Hepatic stellate cell (primary cell): ENCODE results near the gene CTAGE9.
"Not testable (repeated sequence)": the region's sequence is repeated elsewhere in the genome, so short reads cannot be mapped to it uniquely, and the experiment has no call there.

Experiments
- DNase-seq: peaks from one replicate; pipeline ENCODE4 v3.0.0; 2011; ENCODE audit warnings: low spot score

Gene CTAGE9, protein sequence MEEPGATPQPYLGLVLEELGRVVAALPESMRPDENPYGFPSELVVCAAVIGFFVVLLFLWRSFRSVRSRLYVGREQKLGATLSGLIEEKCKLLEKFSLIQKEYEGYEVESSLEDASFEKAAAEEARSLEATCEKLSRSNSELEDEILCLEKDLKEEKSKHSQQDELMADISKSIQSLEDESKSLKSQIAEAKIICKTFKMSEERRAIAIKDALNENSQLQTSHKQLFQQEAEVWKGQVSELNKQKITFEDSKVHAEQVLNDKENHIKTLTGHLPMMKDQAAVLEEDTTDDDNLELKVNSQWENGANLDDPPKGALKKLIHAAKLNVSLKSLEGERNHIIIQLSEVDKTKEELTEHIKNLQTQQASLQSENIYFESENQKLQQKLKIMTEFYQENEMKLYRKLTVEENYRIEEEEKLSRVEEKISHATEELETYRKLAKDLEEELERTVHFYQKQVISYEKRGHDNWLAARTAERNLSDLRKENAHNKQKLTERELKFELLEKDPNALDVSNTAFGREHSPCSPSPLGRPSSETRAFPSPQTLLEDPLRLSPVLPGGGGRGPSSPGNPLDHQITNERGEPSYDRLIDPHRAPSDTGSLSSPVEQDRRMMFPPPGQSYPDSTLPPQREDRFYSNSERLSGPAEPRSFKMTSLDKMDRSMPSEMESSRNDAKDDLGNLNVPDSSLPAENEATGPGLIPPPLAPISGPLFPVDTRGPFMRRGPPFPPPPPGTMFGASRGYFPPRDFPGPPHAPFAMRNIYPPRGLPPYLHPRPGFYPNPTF

DNA sequence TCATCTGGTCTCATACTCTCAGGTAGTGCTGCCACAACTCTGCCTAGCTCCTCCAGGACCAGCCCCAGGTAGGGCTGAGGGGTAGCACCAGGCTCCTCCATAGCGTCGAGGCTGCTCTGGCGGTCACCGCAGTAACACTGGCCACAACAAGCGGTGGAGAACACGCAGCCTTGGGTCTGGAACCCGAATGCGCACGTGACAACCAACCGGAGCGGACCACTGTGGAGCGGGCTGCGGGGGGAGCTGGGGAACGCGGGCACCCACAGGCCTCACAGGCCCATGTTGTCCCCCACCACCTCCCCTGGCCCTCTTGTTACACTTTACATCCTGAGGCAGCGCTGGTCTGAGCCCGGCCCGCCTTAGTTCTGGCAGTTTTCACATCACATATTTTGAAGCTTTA lies at the start of gene CTAGE9:
TSS of gene CTAGE9 (minus strand) at position 101 of the 400 bp plus-strand sequence. CDS start at position 101, 0 bp downstream.
- not testable (repeated sequence) for DNase-seq

DNA sequence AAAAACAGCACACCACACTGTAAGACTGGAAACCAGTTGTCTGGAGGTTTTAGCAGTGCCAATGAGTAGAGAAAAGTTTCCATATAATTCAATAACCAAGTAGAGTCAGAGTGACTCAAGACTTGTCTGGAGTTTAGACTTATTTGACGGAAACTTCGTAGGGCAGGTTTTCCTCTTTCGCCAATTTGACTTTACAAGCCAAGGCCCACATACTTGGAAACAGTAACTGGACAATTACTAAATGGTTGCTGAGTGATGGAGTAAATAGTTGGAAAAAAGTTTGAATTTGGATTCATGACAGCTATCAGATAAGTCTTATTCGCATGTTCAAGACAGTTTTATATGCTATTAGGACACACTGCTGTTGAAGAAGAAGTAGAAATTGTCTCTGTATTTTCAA lies 48.1 kb upstream of the CTAGE9 start:
- no peak for DNase-seq

DNA sequence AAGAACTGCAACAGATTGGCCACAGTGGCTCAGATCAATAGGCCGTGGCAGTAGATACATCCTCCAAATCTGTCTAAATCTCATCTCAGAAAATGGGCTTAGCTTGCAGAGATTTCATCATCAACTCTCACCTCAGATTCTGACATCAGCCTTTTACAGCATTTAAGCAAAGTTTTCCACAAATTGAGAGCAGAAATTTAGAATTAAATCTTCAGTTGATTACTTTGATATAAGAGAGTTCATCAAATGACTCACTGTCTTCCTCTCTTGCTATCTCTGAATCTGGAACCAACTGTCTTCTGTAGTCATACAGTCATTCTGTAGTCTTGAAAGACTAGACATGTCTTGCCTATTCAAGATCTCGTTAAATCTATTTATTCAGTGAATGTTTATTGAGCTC lies 45.2 kb upstream of the CTAGE9 start:
- no peak for DNase-seq

DNA sequence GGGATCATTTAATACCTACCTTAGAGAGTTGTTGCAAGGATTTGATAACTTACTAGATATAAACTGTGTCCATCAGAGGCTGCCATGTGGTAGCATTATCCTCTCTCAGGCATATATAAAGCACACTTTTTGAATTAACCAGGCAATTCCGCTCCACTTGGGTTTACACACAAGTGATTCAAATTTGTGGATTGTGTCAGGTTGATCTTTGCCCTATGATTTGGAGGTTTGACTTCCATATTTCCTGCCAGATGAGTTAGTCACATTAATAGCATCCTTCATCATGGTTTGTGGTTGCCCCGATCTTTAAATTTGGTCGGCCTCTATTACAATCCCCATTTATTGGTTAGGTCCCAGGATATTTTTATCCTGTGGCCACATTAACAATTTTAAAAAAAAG lies 44.8 kb upstream of the CTAGE9 start:
- DNase-seq: peak; percentile 33

DNA sequence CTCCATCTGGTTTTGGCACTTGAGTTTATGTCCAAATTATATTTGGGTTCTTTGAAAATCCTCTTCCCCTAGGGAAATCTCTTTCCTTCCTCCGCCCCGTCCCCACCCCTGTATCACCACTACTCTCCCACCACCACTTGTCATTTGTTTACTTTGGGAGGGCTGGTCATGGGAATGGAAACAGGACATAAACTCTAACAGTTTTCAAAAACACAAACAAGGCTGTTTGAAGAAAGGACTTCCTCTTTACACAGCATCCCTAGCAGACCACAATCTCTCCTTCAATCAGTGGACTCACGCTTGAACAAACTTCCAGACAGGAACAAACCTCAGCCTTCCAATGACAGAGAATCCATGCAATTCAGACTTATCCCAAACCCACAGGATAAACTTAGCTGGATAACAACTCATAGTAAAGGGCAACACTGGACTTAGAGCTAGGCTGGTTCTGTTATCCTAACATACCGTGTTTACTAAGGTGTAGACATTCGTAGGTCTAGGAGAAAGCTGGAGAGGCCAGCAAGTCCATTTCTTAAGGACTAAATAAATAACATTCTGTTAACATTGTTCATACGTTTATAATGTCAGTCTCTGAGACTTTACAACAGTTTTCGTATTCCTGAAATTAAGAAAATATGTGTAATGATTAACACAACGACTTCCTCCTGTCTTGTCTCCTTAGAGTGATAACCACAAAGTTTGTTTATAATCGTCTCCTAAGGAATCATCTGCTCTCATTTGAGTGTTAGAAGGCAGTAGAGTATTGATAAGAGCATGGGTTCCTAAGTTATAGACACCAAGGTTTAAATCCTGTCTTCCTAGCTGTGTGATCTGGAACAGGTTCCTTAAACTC lies 44.1 kb upstream of the CTAGE9 start:
- no peak for DNase-seq

DNA sequence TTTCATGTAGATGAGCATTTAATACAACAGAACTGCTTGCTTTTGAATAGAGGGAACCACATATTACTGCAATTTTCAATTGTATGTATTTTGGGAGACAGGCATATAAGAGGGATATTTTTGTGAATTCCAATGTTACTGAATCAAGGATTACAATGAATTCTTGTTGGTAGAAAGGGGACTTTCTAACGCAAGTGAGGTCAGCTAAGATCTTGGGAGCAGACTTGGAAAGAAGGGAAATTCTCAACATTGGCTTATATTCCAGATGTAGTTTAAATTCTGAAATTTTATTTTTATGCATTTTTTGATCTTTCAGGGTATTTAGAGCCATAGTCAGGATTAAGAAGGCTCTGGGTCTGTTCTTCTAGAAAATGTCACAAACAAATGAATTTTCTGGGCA lies 43.3 kb upstream of the CTAGE9 start:
- DNase-seq: no peak

DNA sequence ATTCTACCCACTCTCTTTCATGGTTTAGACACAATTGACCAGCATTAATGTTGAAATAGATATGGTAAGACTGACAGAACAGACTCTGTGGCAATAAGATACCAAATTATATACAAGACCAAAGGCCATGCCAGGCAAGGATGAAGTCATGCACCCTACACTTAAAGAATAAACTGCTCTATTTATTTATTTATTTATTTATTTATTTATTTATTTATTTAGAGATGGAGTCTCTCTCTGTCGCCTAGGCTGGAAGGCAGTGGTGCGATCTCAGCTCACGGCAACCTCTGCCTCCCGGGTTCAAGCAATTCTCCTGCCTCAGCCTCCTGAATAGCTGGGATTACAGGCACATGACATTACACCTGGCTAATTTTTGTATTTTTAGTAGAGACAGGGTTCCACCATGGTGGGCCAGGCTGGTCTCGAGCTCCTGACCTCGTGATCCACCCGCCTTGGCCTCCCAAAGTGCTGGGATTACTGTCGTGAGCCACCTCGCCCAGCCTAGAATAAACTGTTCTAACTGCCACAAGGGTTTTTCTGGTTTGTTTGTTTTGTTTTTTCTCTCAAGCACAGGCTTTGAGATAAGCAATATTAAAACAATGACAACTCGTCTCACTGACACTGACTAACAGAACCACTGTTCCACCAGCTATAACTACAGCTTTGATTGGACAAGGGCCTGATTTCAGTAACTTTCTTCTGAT lies 40.3 kb upstream of the CTAGE9 start:
- not testable (repeated sequence) for DNase-seq

DNA sequence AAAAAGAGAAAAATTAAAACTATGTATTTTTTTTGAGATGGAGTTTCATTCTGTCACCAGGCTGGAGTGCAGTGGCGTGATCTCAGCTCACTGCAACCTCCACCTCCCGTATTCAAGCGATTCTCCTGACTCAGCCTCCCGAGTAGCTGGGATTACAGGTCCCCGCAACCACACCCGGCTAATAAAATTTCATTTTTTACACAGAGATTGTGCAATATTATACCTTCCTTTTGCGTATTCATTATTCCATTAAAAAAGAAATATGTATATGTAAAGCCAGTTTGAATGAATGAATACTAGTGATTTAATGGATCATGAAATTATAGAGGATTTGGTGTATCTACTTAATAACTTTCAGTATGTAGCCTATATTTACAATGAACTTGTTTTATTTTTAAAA lies 38.2 kb upstream of the CTAGE9 start:
- no peak for DNase-seq

DNA sequence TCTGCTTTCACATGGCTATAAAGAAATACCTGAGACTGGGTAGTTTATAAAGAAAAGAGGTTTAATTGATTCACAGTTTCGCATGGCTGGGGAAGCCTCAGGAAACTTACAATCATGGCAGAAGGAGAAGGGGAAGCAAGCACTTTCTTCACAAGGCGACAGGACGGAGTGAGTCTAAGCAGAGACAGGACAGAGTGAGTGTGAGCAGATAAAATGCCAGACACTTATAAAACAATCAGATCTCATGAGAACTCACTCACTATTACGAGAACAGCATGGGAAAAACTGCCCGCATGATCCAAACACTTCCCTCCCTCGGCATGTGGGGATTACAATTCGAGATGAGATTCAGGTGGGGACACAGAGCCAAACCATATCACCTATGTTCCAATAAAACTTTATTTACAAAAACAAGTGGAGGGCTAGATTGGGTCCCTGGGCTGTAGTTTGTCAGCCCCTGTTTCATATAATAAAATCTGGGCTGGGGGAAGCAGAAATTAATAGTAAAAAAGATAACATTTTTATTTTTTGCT lies 37.1 kb upstream of the CTAGE9 start:
- DNase-seq: no peak

DNA sequence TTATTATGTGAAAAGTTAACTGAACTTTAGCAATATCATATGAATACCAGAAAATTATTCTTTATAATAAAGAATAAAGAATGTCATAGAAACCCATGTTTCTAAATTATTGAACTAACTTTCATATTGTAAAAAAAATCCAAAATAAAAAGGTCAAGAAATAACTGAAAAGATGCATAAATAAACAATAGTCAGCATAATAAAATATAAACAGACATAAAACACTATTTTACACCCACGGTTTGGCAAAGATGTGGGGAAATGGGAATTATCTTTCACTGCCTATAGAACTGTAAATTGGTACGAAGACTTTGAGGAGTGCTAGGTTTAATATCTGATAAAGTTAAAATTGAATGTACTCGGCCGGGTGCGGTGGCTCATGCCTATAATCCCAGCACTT lies 34.7 kb upstream of the CTAGE9 start:
- no peak for DNase-seq

DNA sequence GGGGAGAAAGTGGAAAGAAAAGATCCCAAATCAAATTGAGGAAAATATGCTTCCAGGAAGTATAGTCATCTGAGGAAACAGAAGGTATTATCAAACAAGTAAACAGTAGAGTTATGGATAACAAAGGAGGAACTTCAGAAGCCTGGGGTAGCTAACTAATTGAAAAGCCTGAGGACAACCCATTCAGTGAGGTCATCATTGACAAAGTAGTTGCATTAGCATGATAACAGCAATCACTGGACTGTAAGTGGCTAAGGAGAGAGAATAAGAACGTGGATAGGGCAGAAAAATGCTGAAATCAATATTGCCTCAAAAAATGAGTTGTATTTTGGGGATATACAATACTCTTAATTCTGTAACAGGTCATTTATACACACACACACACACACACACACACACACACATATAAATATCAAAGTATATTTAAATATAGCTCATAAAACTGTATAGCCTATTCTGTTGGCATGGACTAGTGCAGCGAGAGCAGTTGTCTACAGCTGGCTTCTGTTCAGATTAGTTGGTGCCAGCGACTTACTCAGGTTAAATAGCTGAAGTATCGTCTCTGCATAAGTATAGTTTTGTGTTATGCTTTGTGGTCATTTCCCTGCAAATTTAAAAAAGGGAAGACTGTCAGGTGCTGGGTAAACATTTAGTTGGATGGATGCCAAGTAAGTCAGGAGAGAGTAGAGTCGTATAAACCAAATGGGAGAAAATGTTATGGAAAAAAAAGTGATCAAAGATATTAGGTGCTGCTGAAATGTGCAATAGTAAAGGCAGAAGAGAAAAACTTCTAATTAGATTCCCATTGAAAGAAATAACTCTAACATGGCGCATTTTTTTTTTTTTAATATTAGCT lies 33.8 kb upstream of the CTAGE9 start:
- no peak for DNase-seq

DNA sequence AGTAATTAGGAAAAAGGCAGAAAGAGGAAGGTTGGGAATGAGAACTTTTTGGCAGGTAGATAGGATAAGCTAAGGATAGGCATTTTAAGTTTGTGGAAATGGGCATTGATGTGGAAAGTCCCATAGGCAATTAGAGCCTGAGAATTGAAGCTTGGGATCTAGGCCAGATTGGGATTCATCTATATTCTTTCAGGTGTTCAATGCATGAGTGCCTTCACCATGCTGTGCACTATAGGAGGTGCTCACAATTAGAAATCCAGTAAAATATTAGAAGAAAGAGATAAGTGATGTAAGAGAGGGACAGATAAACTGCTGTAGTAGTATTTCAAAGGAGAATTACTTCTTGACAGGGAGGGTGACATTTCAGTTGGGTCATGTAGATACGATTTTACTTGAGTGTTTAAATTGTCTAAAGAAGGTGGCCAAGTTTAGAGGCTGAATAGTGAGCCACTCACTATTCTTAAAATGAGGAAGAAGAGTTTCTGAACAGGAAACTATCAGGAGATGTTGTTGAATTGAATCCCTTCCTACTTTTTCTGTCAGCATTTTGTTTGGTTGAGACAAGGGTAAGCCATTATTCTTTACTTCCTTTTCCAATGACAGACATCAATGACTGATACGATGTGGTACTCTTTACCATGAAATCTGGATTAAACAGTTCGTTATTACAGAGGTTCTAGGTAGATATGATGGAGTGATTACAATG lies 31.0 kb upstream of the CTAGE9 start:
- no peak for DNase-seq

DNA sequence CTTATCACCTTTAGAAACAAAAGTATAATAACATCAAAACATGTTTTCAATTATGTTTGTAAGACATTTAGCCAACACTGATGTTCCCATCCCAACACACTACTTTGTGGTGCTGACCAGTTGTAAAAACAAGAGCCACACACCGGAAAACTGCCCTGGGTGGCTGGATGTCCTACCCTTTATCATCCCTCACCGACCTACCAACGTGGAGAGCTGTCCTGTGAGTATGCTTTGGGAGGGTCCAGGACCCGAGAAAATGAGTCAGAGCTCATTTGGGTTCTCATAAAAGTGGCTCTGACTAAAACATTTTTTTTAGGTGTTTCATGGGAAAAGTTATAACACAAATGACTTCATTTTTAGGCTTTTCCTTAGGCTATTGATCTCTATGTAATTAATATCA lies 29.3 kb upstream of the CTAGE9 start:
- no peak for DNase-seq

DNA sequence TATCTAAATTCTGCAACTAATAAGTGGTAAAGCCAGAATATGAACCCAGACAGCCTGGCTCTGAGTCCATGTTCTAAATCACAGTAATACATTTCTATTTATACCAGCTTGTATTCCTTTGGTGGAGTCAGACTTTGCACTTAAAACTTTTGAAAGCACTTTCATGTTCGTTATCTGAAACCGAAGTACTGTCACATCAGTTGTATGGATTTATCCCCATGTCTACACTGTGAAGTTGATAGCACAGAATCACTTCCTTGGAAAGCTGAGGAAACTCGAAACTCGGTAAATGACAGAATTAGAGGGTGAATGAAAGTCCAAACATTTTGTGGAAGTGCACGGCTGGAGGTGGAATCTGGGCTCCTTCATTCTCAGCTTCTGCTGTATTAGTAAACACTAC lies 28.3 kb upstream of the CTAGE9 start:
- DNase-seq: no peak

DNA sequence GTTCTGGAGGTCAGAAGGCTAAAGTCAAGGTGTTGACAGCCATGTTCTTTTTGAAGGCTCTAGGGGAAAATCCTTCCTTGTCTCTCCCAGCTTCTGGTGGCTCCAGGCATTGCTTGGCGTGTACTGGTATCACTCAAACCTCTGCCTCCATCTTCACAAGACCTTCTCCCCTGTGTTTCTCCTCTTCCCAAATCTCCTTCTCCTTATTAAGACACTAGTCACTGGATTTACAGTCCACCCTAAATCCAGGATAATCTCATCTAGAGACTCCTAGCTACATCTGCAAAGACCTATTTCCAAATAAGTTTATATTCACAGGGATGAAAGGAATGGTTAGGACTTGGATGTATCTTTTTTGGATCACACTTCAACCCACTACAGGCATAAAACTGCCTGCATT lies 26.0 kb upstream of the CTAGE9 start:
- no peak for DNase-seq

DNA sequence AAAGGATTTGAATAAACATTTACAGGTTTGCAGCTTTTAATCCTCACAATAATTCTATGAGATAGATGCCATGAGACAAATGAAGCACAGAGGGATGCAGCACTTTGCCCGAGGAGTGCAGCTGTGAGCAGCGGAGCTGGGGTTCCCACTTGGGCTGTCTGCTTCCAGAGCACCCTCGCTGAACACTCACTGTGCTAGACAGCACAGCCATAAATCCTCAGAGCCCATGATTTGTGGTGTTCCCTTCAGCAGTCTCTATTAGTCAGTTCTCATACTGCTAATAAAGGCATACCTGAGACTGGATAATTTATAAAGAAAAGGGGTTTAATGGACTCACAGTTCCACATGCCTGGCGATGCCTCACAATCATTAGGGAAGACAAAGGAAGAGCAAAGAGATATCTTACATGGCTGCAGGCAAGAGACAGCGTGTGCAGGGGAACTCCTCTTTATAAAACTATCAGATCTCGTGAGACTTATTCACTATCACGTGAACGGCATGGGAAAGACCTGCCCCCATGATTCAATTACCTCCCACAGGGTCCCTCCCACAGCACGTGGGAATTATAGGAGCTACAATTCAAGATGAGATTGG lies 25.3 kb upstream of the CTAGE9 start:
- no peak for DNase-seq

DNA sequence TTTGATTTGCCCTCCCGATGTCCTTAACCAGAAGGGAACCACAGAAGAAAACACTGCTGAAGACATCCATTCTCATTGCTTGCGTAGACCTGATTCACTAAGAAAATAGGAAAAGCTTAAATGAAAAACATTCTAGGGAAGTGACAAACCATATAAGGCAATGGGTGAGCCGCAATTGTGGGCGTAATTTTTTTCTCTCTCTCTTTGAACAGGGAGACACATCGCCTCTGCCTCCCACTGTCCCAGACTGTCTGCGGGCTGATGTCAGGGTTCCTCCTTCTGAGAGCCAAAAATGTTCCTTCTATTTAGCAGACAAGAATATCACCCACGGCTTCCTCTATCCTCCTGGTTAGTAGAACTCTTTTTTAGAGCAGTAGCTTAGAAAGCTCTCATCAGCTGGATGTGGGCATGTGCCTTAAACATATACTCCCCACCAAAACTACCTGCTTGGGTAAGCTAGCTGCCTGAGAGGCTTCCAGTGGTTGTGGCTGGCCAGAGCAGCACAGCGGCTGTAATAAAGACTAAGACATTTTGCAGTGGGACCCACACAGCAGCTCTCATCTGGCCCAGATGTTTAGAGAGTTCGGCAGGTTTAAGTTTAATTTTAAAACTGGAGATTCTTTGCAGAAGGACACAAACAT lies 22.7 kb upstream of the CTAGE9 start:
- DNase-seq: peak; percentile 43

DNA sequence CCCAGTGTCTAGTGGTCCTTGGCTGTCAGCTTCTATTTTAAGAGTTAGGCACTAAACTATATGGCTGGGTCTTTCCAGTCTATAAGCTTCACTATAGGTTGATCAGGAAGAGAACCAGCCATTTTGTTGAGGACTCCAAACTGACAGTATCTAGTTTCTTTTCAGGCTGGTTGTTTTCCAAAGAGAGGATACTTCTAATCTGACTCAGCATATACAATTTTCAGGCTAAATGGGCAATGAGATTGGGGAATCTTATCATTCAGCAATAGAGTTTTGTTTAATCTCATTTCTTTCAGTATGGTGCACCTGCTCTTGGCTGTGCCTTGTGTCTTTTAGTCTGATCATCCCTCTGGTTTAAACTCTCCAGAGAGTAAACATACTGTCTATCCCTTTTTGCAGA lies 20.4 kb upstream of the CTAGE9 start:
- no peak for DNase-seq

DNA sequence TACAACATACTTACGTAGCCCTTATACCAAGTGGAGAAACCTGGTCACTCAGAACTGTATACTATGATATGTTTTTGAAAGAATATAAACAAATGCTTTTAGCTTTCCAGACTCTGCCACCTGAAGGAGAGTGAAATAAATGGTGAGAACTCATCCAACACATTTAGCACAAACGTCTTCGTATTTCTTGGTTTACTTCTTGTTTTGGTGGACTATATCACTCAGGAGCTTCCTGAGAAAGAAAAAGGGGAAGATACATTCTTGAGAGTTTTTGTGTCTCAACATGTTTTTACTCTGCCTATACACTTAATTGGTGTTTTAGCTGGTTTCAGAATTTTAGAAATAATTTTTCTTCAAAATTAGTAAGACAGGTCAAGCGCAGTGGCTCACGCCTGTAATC lies 19.4 kb upstream of the CTAGE9 start:
- DNase-seq: no peak
